ENCODE measurements around the gene PROM1. TPM values are rescaled to one million over a fixed set of nuclear protein-coding genes. Genes with fewer than 3 reads are reported as not detected.

The PROM1 gene
- total and polyA plus RNA-seq, 2 experiments from 2014 or later: 36.6 to 66.6 TPM

- Mint-ChIP-seq H3K9me3 (no peaks in the 10 kb centered on the region), H3K36me3 (ENCODE audit: low read depth) (no peaks in the 10 kb centered on the region), H3K27me3 (ENCODE audit: insufficient read depth, low read depth, poor library complexity) (peaks cover 3% of the 10 kb centered on the region), H3K27ac (no peak overlapping the region), H3K4me3 (no peak overlapping the region), H3K4me1 (peaks cover 10% of the 10 kb centered on the region)
- DNase-seq (ENCODE audit: low spot score): no peak
- Histone ChIP-seq H3K36me3 (ENCODE audit: insufficient read depth) (no peaks in the 10 kb centered on the region), H3K27me3 (ENCODE audit: insufficient read depth) (no peaks in the 10 kb centered on the region), H3F3A (replicated peaks; ENCODE audit: low read depth) (no peaks in the 10 kb centered on the region), H3K4me2 (no peak overlapping the region), H2AFZ (no peak overlapping the region), H4K20me1 (replicated peaks; ENCODE audit: insufficient read depth) (no peaks in the 10 kb centered on the region), H3K79me2 (replicated peaks; ENCODE audit: insufficient read depth) (no peaks in the 10 kb centered on the region), H3K4me3 (no peak overlapping the region), H3K27ac (ENCODE audit: low read depth) (no peak overlapping the region), H3K4me1 (ENCODE audit: insufficient read depth) (no peaks in the 10 kb centered on the region), H3K9me2 (ENCODE audit: insufficient read depth) (peaks cover 7% of the 10 kb centered on the region; the same call in 1 of the 2 replicates)
- no peak for TF ChIP-seq EZH2phosphoT487 (IDR thresholded peaks at IDR 0.05; ENCODE audit: unreplicated experiment)
- no peak for TF ChIP-seq NANOG (IDR thresholded peaks at IDR 0.05; ENCODE audit: borderline replicate concordance)
- ATAC-seq: no peak
Measured at GRCh38 chr4:15934259-15934658, 149.6 kb downstream of the PROM1 start.

DNA sequence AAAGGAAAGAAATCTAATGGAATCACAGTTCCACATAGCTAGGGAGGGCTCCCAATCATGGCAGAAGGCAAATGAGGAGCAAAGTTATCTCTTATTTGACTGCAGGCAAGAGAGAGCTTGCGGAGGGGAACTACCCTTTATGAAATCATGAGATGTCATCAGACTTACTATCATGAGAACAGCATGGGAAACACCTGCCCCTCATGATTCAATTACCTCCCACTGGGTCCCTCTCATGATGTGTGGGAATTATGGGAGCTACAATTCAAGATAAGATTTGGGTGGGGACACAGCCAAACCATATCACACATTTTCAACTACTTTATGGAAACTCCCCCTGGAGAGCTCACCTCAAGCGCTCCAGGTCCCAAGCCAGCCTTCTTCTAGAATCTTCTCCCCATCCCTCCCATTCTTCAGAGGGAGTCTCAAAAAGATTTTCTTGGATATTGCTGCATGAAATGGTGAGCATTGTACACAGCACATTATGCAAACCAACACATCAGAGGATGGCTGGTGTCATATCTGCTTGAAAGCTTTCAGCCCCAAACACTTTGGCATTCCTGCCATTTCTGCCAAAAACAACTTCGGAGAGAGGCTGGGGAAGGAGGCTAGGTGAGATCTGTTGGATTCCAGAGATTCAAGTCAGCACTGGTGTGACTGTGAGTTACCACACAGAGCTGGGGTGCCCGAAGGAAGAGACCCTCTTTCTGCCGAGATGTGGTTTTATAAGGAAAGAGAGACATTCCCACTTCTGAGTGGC lies 152.2 kb downstream of the PROM1 start:
- Mint-ChIP-seq H3K4me3 (no peak overlapping the region), H3K36me3 (ENCODE audit: low read depth) (no peaks in the 10 kb centered on the region), H3K9me3 (no peaks in the 10 kb centered on the region), H3K27me3 (ENCODE audit: insufficient read depth, low read depth, poor library complexity) (peaks cover 1% of the 10 kb centered on the region), H3K27ac (no peak overlapping the region), H3K4me1 (no peaks in the 10 kb centered on the region)
- H2AFZ ChIP-seq: no peak overlapping the region
- H3K27me3 ChIP-seq (ENCODE audit: insufficient read depth): no peaks in the 10 kb centered on the region
- no peak for DNase-seq (ENCODE audit: low spot score)
- H3K27ac ChIP-seq (ENCODE audit: low read depth): no peak overlapping the region
- no peak overlapping the region for H3K4me3 ChIP-seq
- no peak for ATAC-seq
- no peak overlapping the region for H3K4me2 ChIP-seq
- H3K79me2 ChIP-seq (replicated peaks; ENCODE audit: insufficient read depth): no peaks in the 10 kb centered on the region
- H3F3A ChIP-seq (replicated peaks; ENCODE audit: low read depth): no peaks in the 10 kb centered on the region
- H3K36me3 ChIP-seq (ENCODE audit: insufficient read depth): no peaks in the 10 kb centered on the region
- H3K9me2 ChIP-seq (ENCODE audit: insufficient read depth): peaks cover 7% of the 10 kb centered on the region; the same call in 1 of the 2 replicates
- no peaks in the 10 kb centered on the region for H3K4me1 ChIP-seq (ENCODE audit: insufficient read depth)
- no peaks in the 10 kb centered on the region for H4K20me1 ChIP-seq (replicated peaks; ENCODE audit: insufficient read depth)
- TF ChIP-seq EZH2phosphoT487 (IDR thresholded peaks at IDR 0.05; ENCODE audit: unreplicated experiment) (no peak), EZH2 (IDR thresholded peaks at IDR 0.05; ENCODE audit: low read depth, unreplicated experiment) (no peak), NANOG (IDR thresholded peaks at IDR 0.05; ENCODE audit: borderline replicate concordance) (no peak), CREB1 (CRISPR knock-in tag; IDR thresholded peaks at IDR 0.05; ENCODE audit: low read depth) (no peak), POLR2AphosphoS5 (IDR thresholded peaks at IDR 0.05; ENCODE audit: low read depth) (no peak), ZNF114 (CRISPR knock-in tag; IDR thresholded peaks at IDR 0.05) (no peak)
- TF ChIP-seq, protein P1, sequence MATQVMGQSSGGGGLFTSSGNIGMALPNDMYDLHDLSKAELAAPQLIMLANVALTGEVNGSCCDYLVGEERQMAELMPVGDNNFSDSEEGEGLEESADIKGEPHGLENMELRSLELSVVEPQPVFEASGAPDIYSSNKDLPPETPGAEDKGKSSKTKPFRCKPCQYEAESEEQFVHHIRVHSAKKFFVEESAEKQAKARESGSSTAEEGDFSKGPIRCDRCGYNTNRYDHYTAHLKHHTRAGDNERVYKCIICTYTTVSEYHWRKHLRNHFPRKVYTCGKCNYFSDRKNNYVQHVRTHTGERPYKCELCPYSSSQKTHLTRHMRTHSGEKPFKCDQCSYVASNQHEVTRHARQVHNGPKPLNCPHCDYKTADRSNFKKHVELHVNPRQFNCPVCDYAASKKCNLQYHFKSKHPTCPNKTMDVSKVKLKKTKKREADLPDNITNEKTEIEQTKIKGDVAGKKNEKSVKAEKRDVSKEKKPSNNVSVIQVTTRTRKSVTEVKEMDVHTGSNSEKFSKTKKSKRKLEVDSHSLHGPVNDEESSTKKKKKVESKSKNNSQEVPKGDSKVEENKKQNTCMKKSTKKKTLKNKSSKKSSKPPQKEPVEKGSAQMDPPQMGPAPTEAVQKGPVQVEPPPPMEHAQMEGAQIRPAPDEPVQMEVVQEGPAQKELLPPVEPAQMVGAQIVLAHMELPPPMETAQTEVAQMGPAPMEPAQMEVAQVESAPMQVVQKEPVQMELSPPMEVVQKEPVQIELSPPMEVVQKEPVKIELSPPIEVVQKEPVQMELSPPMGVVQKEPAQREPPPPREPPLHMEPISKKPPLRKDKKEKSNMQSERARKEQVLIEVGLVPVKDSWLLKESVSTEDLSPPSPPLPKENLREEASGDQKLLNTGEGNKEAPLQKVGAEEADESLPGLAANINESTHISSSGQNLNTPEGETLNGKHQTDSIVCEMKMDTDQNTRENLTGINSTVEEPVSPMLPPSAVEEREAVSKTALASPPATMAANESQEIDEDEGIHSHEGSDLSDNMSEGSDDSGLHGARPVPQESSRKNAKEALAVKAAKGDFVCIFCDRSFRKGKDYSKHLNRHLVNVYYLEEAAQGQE (IDR thresholded peaks at IDR 0.05; ENCODE audit: unreplicated experiment): no peak
